ENCODE measurements around the gene KRT3. TPM values are rescaled to one million over a fixed set of nuclear protein-coding genes. Genes with fewer than 3 reads are reported as not detected.

The KRT3 gene
- total and polyA plus RNA-seq, 2 donors from 2014 or later: not detected

GRCh38 chr12:52749827-52750226, 46.1 kb downstream of the KRT3 start:
- FAIRE-seq (no peak), DNase-seq (no peak)
- no peak overlapping the region for H3K9ac ChIP-seq (ENCODE audit: low read length in 3 of 3)
- no peak overlapping the region for H3K4me3 ChIP-seq (ENCODE audit: low read length in 3 of 3)
- no peaks in the 10 kb centered on the region for H3K27me3 ChIP-seq (ENCODE audit: control insufficient read depth, insufficient read depth, low read length)
- TF ChIP-seq CTCF (IDR thresholded peaks at IDR 0.05; ENCODE audit: borderline replicate concordance, extremely low read depth, insufficient read depth): no peak
- intact Hi-C loops (cut with DNase I): no loop called here
- H3K4me1 ChIP-seq (ENCODE audit: control insufficient read depth in 2 of 3, insufficient read depth in 2 of 3, low read depth in 1 of 3, low read length in 3 of 3): peaks cover 0 to 7% (median 0%) of the 10 kb centered on the region in 3 donors
- no peaks in the 10 kb centered on the region for H3K36me3 ChIP-seq (ENCODE audit: control insufficient read depth in 2 of 3, insufficient read depth in 3 of 3, low read length in 3 of 3)
- no peaks in the 10 kb centered on the region for H3K9me3 ChIP-seq (ENCODE audit: control insufficient read depth in 2 of 3, insufficient read depth in 1 of 3, low read length in 3 of 3)
- no peak overlapping the region for H3K27ac ChIP-seq (ENCODE audit: low read depth in 2 of 2, low read length in 2 of 2)

GRCh38 chr12:52748578-52748977, 47.3 kb downstream of the KRT3 start:
- DNase-seq (no peak), FAIRE-seq (no peak)
- intact Hi-C loops (cut with DNase I): no loop called here
- no peak for TF ChIP-seq CTCF (IDR thresholded peaks at IDR 0.05; ENCODE audit: borderline replicate concordance, extremely low read depth, insufficient read depth)
- Histone ChIP-seq H3K27ac (ENCODE audit: low read depth in 2 of 2, low read length in 2 of 2) (no peak overlapping the region), H3K9me3 (ENCODE audit: control insufficient read depth in 2 of 3, insufficient read depth in 1 of 3, low read length in 3 of 3) (no peaks in the 10 kb centered on the region), H3K27me3 (ENCODE audit: control insufficient read depth, insufficient read depth, low read length) (no peaks in the 10 kb centered on the region), H3K36me3 (ENCODE audit: control insufficient read depth in 2 of 3, insufficient read depth in 3 of 3, low read length in 3 of 3) (no peaks in the 10 kb centered on the region), H3K9ac (ENCODE audit: low read length in 3 of 3) (no peak overlapping the region), H3K4me3 (ENCODE audit: low read length in 3 of 3) (no peak overlapping the region), H3K4me1 (ENCODE audit: control insufficient read depth in 2 of 3, insufficient read depth in 2 of 3, low read depth in 1 of 3, low read length in 3 of 3) (peaks cover 0 to 4% (median 0%) of the 10 kb centered on the region in 3 donors)

GRCh38 chr12:52745554-52745953, 50.4 kb downstream of the KRT3 start:
- H3K27me3 ChIP-seq (ENCODE audit: control insufficient read depth, insufficient read depth, low read length): no peaks in the 10 kb centered on the region
- no peak for FAIRE-seq
- intact Hi-C loops (cut with DNase I): no loop called here
- no peak overlapping the region for H3K9ac ChIP-seq (ENCODE audit: low read length in 3 of 3)
- TF ChIP-seq CTCF (IDR thresholded peaks at IDR 0.05; ENCODE audit: borderline replicate concordance, extremely low read depth, insufficient read depth): no peak
- H3K4me1 ChIP-seq (ENCODE audit: control insufficient read depth in 2 of 3, insufficient read depth in 2 of 3, low read depth in 1 of 3, low read length in 3 of 3): no peaks in the 10 kb centered on the region
- H3K4me3 ChIP-seq (ENCODE audit: low read length in 3 of 3): no peak overlapping the region
- H3K36me3 ChIP-seq (ENCODE audit: control insufficient read depth in 2 of 3, insufficient read depth in 3 of 3, low read length in 3 of 3): no peaks in the 10 kb centered on the region
- no peaks in the 10 kb centered on the region for H3K9me3 ChIP-seq (ENCODE audit: control insufficient read depth in 2 of 3, insufficient read depth in 1 of 3, low read length in 3 of 3)
- no peak for DNase-seq
- H3K27ac ChIP-seq (ENCODE audit: low read depth in 2 of 2, low read length in 2 of 2): no peak overlapping the region

- no peak overlapping the region for H3K4me3 ChIP-seq (ENCODE audit: low read length in 3 of 3)
- no peaks in the 10 kb centered on the region for H3K9me3 ChIP-seq (ENCODE audit: control insufficient read depth in 2 of 3, insufficient read depth in 1 of 3, low read length in 3 of 3)
- H3K4me1 ChIP-seq (ENCODE audit: control insufficient read depth in 2 of 3, insufficient read depth in 2 of 3, low read depth in 1 of 3, low read length in 3 of 3): no peaks in the 10 kb centered on the region
- no peaks in the 10 kb centered on the region for H3K36me3 ChIP-seq (ENCODE audit: control insufficient read depth in 2 of 3, insufficient read depth in 3 of 3, low read length in 3 of 3)
- H3K27me3 ChIP-seq (ENCODE audit: control insufficient read depth, insufficient read depth, low read length): no peaks in the 10 kb centered on the region
- no peak overlapping the region for H3K9ac ChIP-seq (ENCODE audit: low read length in 3 of 3)
- intact Hi-C loops (cut with DNase I): no loop called here
- no peak for FAIRE-seq
- no peak for TF ChIP-seq CTCF (IDR thresholded peaks at IDR 0.05; ENCODE audit: borderline replicate concordance, extremely low read depth, insufficient read depth)
- no peak for DNase-seq
- no peak overlapping the region for H3K27ac ChIP-seq (ENCODE audit: low read depth in 2 of 2, low read length in 2 of 2)
These were observed 51.3 kb downstream of the KRT3 start for GRCh38 chr12:52744493-52745156.
